RWPE2 (cell line): Measurements from ENCODE around the gene HIVEP3.
A peak's percentile ranks its signal among the peaks of the same experiment; 100 is the strongest.

Experiments
- ATAC-seq: fragments of 200-7000 bp; cut with Tn5 transposase; 3 replicates; pipeline ENCODE4 v1.9.1; 2021; ENCODE audit warnings: low read depth
- DNase-seq: peaks from one replicate; pipeline ENCODE4 v3.0.0-alpha.2; 2020; ENCODE audit warnings: low spot score
- H3K27ac ChIP-seq: fragments of 450-650 bp; 2 replicates; pipeline ENCODE4 v1.5.1; 2017; ENCODE audit warnings: mild to moderate bottlenecking; ENCODE audit not compliant: poor library complexity, severe bottlenecking
- H3K27me3 ChIP-seq: fragments of 250-450 bp; sonication (Bioruptor Pico); 2 replicates; pipeline ENCODE4 v1.5.1; 2021; ENCODE audit warnings: mild to moderate bottlenecking, moderate library complexity; ENCODE audit not compliant: insufficient read depth, poor library complexity, severe bottlenecking
- H3K36me3 ChIP-seq: fragments of 250-450 bp; sonication (Bioruptor Pico); 2 replicates; pipeline ENCODE4 v1.5.1; 2020; ENCODE audit warnings: low read depth, mild to moderate bottlenecking, moderate library complexity
- H3K4me1 ChIP-seq: fragments of 250-450 bp; sonication (Bioruptor Pico); 2 replicates; pipeline ENCODE4 v1.5.1; 2021; ENCODE audit warnings: mild to moderate bottlenecking, moderate library complexity; ENCODE audit not compliant: insufficient read depth, poor library complexity, severe bottlenecking
- H3K4me3 ChIP-seq: fragments of 250-450 bp; sonication (Bioruptor Pico); 2 replicates; pipeline ENCODE4 v1.5.1; 2021; ENCODE audit warnings: mild to moderate bottlenecking, moderate library complexity; ENCODE audit not compliant: severe bottlenecking
- H3K9me3 ChIP-seq: fragments of 250-450 bp; sonication (Bioruptor Pico); 2 replicates; pipeline ENCODE4 v1.5.1; 2021; ENCODE audit warnings: mild to moderate bottlenecking, moderate library complexity; ENCODE audit not compliant: severe bottlenecking
- TF ChIP-seq, protein P1 (sequence below): fragments of 450-650 bp; IDR thresholded peaks from one replicate; pipeline ENCODE4 v1.5.1; 2017; ENCODE audit warnings: mild to moderate bottlenecking, moderate library complexity; ENCODE audit not compliant: poor library complexity, severe bottlenecking

Gene HIVEP3

DNA sequence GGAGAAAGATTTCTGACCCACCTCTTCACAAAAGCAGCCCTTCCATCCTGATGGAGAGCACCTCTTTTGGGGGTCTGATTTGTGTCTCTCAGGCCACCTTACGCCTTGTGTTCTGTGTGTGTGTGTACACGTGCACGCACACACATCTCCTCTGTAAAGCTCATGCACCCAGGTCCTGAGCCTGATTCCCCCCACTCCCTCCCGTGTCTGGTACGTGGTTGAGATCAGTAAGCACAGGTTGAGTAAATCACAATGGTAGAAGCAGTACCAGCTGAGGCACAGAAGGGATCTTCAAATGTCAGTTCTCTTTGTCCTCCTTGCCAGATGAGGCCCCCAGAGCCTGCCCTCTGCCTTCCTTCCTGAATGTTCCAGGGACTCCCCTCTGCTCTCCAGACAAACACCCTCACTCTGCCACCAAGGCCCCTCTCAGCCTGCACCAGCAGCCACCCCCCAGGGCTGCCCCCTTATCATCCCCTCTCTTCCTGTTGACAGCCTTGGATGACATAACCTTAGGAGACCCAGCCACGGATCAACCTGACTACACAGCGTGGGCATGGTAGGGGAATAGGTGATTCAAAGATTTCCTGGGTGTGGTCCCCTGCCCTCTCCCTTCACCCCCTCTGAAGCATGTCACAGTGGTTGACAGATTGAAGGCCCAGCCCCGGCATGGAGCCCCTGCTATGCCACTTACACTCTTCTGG is 112.8 kb downstream of the HIVEP3 start:
- ATAC-seq = no peak
- H3K27me3 ChIP-seq = no peaks in the 10 kb centered on the region
- no peak overlapping the region for H3K4me3 ChIP-seq

DNA sequence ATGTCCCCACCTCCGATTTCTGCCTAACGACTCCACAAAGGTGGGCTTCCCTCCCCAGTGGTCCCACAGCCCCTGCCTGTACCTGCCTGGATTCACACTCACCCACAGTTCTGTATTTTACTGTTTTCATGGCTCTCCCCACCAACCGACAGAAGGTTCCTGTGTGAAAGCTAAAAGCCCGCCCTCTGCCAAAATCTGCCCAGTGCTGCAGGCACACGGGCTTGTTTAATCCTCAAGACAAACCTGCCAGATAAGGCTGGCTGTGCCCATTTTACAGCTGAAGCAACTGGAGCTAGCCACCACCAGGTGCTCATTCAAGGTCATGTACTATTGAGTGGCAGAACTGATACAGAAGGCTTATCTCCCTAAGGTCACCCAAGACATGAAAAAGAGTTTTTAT is 114.5 kb downstream of the HIVEP3 start:
- Histone ChIP-seq H3K27ac (peak overlapping the region; percentile 84), H3K27me3 (no peaks in the 10 kb centered on the region), H3K4me1 (peaks cover 27% of the 10 kb centered on the region), H3K36me3 (no peaks in the 10 kb centered on the region), H3K9me3 (no peaks in the 10 kb centered on the region), H3K4me3 (no peak overlapping the region)
- ATAC-seq (no peak), DNase-seq (no peak)
- TF ChIP-seq, protein P1, sequence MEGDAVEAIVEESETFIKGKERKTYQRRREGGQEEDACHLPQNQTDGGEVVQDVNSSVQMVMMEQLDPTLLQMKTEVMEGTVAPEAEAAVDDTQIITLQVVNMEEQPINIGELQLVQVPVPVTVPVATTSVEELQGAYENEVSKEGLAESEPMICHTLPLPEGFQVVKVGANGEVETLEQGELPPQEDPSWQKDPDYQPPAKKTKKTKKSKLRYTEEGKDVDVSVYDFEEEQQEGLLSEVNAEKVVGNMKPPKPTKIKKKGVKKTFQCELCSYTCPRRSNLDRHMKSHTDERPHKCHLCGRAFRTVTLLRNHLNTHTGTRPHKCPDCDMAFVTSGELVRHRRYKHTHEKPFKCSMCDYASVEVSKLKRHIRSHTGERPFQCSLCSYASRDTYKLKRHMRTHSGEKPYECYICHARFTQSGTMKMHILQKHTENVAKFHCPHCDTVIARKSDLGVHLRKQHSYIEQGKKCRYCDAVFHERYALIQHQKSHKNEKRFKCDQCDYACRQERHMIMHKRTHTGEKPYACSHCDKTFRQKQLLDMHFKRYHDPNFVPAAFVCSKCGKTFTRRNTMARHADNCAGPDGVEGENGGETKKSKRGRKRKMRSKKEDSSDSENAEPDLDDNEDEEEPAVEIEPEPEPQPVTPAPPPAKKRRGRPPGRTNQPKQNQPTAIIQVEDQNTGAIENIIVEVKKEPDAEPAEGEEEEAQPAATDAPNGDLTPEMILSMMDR = no peak

More for the DNA sequence above, 112.8 kb downstream of the HIVEP3 start:
- peaks cover 23% of the 10 kb centered on the region for H3K4me1 ChIP-seq
- TF ChIP-seq, protein P1 = no peak
- no peak overlapping the region for H3K27ac ChIP-seq
- H3K9me3 ChIP-seq = no peaks in the 10 kb centered on the region
- no peak for DNase-seq
- no peaks in the 10 kb centered on the region for H3K36me3 ChIP-seq

DNA sequence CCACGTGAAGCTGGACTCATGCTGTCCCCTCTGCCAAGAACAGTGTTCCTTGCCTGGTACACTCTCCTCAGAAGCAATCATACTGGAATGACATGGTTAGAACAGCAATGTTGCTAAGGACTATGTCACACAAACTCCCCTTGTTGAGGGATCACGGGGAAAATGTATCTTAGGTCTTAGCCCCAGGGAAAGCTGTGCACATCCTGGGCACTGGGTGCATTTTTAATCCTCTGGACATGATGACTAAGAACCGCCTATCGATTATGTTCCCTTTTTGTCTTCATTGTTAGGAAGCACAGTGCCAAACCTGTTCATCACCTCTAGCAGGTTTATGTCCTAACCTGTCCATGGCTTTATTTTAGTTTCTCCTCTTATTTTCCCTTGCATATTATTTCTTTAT is 115.1 kb downstream of the HIVEP3 start:
- Histone ChIP-seq H3K9me3 (no peaks in the 10 kb centered on the region), H3K27me3 (no peaks in the 10 kb centered on the region), H3K4me1 (peaks cover 27% of the 10 kb centered on the region), H3K4me3 (no peak overlapping the region), H3K36me3 (no peaks in the 10 kb centered on the region), H3K27ac (peak overlapping the region; percentile 84)
- TF ChIP-seq, protein P1 = no peak
- ATAC-seq (peak; percentile 29), DNase-seq (no peak)

DNA sequence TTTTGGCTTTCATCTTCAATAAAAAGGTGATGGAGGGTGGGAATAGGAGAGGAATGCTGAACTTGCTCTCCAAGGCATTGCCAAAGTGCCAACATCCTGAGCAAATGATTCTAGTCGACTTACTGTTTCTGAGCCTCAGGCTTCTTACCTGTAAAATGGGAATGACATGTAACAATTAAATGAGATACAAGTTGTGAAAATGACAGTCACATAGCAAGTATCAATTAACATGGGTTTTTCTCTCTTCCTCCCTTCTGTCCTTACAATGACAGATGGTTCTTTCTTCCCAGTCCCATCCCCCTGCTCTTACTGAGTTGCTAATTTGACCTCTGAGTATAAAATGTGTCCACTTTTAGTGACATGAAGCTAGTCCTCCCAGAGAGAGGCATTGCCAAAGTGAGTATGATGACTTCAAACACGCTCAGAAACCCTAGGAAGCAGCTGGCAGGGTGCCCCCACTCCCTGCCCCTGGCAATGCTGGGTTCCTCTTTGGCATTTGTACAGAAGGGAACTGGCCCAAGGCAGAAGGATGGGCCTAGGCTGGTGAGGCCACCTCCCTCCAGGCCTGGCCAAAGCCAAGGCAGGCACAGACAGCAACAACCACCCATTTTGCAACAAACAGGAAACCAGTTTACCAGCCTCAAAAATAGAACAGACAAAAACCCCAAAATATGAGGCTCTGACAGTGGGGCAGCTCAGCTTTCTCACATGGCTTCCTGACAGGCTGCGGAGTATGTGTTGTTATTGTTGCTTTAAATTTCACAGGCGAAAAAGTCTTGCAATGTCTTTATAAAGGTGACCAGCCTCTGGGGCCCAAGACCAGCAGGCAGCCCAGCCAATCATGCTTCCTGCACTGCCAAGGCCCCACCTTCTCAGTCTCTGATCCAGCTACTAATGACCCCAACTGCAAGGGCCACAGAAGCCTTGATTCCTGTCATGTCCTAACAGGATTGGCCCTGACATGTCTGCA is 115.9 kb downstream of the HIVEP3 start:
- Histone ChIP-seq H3K36me3 (no peaks in the 10 kb centered on the region), H3K27ac (peak overlapping the region; percentile 84), H3K4me3 (no peak overlapping the region), H3K4me1 (peaks cover 27% of the 10 kb centered on the region), H3K27me3 (no peaks in the 10 kb centered on the region), H3K9me3 (no peaks in the 10 kb centered on the region)
- ATAC-seq (peak; percentile 62), DNase-seq (no peak)
- TF ChIP-seq, protein P1 = no peak
